Gastrocnemius medialis (tissue), 4 donors: Measurements from ENCODE around the gene TEX51. TPM values are rescaled to one million over a fixed set of nuclear protein-coding genes. Genes with fewer than 3 reads are reported as not detected.

Experiments used
- ATAC-seq, 2 donors: fragments of 150-250 bp; one replicate each; pipeline ENCODE4 v1.9.1; 2016
- DNase-seq, 2 donors: peaks; one replicate each; pipeline ENCODE4 v3.0.0-alpha.2; 2019
- H3K27ac ChIP-seq, 4 donors: fragments of 200-600 bp; sonication (generic); 1 replicate in 1 of 4; 2 replicates in 3 of 4; pipeline ENCODE4 v1.5.1; 2016 to 2018; ENCODE audit warnings: mild to moderate bottlenecking in 2 of 4, moderate library complexity in 1 of 4
- H3K27me3 ChIP-seq, 3 donors: fragments of 200-600 bp; sonication (generic) in 2 of 3; 1 replicate in 1 of 3; 2 replicates in 2 of 3; pipeline versions ENCODE4 v1.5.1 to v1.6.0; 2016 to 2019; ENCODE audit warnings: mild to moderate bottlenecking in 1 of 3, moderate library complexity in 1 of 3
- H3K36me3 ChIP-seq, 2 donors: fragments of 200-600 bp; sonication (generic) in 1 of 2; one replicate each; pipeline ENCODE4 v1.5.1; 2017 to 2018
- H3K4me1 ChIP-seq, 2 donors: fragments of 200-600 bp; sonication (generic) in 1 of 2; one replicate each; pipeline ENCODE4 v1.5.1; 2016 to 2017; ENCODE audit warnings: mild to moderate bottlenecking in 2 of 2
- H3K4me3 ChIP-seq, 4 donors: fragments of 200-600 bp; sonication (generic) in 3 of 4; 1 replicate in 1 of 4; 2 replicates in 3 of 4; pipeline ENCODE4 v1.5.1; 2016 to 2019; ENCODE audit warnings: mild to moderate bottlenecking in 2 of 4
- H3K9me3 ChIP-seq, 3 donors: fragments of 200-600 bp; sonication (generic) in 2 of 3; 1 replicate in 1 of 3; 2 replicates in 2 of 3; pipeline ENCODE4 v1.5.1; 2016 to 2019
- CTCF ChIP-seq, 5 experiments: fragments of 450-650 bp in 3 of 5; fragments of 200-600 bp in 2 of 5; sonication (generic) in 2 of 5; IDR thresholded peaks in 4 of 5; conservative IDR thresholded peaks in 1 of 5; 1 replicate in 4 of 5; 2 replicates in 1 of 5; pipeline ENCODE4 v1.5.1; 2016 to 2019; ENCODE audit warnings: antibody characterized with exemption in 5 of 5, mild to moderate bottlenecking in 3 of 5, moderate library complexity in 3 of 5
- POLR2A ChIP-seq, 2 donors: fragments of 450-650 bp; IDR thresholded peaks; one replicate each; pipeline ENCODE4 v1.6.1; 2017; ENCODE audit warnings: antibody characterized with exemption in 2 of 2, mild to moderate bottlenecking in 2 of 2, moderate library complexity in 2 of 2
- in situ Hi-C, 4 donors: fragments of 200-750 bp; cut with MboI; loops; one replicate each; pipeline versions ENCODE4 v1.15.0 to v1.8.0; 2017; ENCODE audit warnings: low sequenced_read_pairs in 4 of 4
- intact Hi-C: fragments of 100-400 bp; cut with DNase I; formaldehyde crosslinking; loops from one replicate; pipeline ENCODE4 v1.15.1; 2023; ENCODE audit warnings: low total_unique reads
- total RNA-seq, 4 donors: library from RNA; depleted of rRNA; stranded (reverse); fragments of >200 nt; gene quantifications; one replicate each; pipeline versions ENCODE4 v1.1.0 to v1.2.3, GENCODE V29; 2016

Gene TEX51
- total RNA-seq, 4 donors from 2014 or later = not detected

- H3K9me3 ChIP-seq = no peaks in the 10 kb centered on the region
- intact Hi-C loops (no loop called here), in situ Hi-C loops (no loop called here)
- ATAC-seq (no peak), DNase-seq (no peak)
- no peak overlapping the region for H3K4me3 ChIP-seq
- H3K36me3 ChIP-seq = no peaks in the 10 kb centered on the region
- TF ChIP-seq CTCF (IDR thresholded peaks at IDR 0.05 in 4 of 5, conservative IDR thresholded peaks at IDR 0.05 in 1 of 5) = no peak
- TF ChIP-seq POLR2A (IDR thresholded peaks at IDR 0.05) = no peak
- no peaks in the 10 kb centered on the region for H3K27me3 ChIP-seq
- H3K27ac ChIP-seq = no peak overlapping the region
- no peaks in the 10 kb centered on the region for H3K4me1 ChIP-seq
Observed at GRCh38 chr2:126894585-126895182, 4.0 kb upstream of the TEX51 start.

GRCh38 chr2:126895336-126895735 is 3.4 kb upstream of the TEX51 start:
- no peak overlapping the region for H3K4me3 ChIP-seq
- no peaks in the 10 kb centered on the region for H3K27me3 ChIP-seq
- H3K9me3 ChIP-seq = no peaks in the 10 kb centered on the region
- H3K4me1 ChIP-seq = no peaks in the 10 kb centered on the region
- DNase-seq (no peak), ATAC-seq (no peak)
- no peak overlapping the region for H3K27ac ChIP-seq
- intact Hi-C loops = no loop called here
- H3K36me3 ChIP-seq = no peaks in the 10 kb centered on the region
- TF ChIP-seq POLR2A (IDR thresholded peaks at IDR 0.05) = no peak
- TF ChIP-seq CTCF (IDR thresholded peaks at IDR 0.05 in 4 of 5, conservative IDR thresholded peaks at IDR 0.05 in 1 of 5) = no peak
- in situ Hi-C loops = no loop called here

GRCh38 chr2:126896471-126896870 is 2.2 kb upstream of the TEX51 start:
- no peak for DNase-seq
- TF ChIP-seq POLR2A (IDR thresholded peaks at IDR 0.05) = no peak
- ATAC-seq = no peak
- Histone ChIP-seq H3K9me3 (no peaks in the 10 kb centered on the region), H3K27me3 (no peaks in the 10 kb centered on the region), H3K4me3 (no peak overlapping the region), H3K27ac (no peak overlapping the region), H3K36me3 (no peaks in the 10 kb centered on the region), H3K4me1 (no peaks in the 10 kb centered on the region)
- intact Hi-C loops (no loop called here), in situ Hi-C loops (no loop called here)

DNA sequence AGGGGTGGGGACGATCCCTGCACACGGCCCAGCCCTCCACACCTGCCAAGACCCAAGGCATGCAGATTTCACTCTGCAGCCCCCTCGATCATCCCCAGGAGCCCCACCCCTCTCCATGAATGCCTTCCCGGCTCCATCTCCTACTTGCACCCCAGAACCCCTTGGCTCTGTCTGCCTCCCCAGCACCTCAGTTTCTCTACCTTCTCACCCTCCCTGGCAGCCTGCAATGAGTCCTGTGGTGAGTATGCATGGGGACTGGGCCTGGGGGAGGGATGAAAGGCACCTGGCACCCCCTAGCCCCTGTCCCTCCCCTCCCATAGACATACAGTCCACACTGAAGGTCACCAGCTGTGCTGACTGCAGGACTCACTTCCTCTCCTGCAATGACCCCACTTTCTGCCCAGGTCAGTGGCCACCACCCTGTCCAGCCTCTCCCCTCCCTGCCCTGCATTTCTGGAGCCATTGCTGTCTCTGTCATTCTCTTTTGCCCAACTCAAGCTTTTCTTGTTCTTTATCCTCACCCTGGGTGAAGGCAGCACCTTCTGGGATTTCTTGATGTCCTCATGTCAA is 1.0 kb downstream of the TEX51 start:
- DNase-seq = no peak
- H3K4me3 ChIP-seq = no peak overlapping the region
- no peak for ATAC-seq
- TF ChIP-seq POLR2A (IDR thresholded peaks at IDR 0.05) (no peak), CTCF (IDR thresholded peaks at IDR 0.05 in 4 of 5, conservative IDR thresholded peaks at IDR 0.05 in 1 of 5) (no peak)
- no peaks in the 10 kb centered on the region for H3K4me1 ChIP-seq
- H3K36me3 ChIP-seq = no peaks in the 10 kb centered on the region
- H3K9me3 ChIP-seq = peaks cover 0 to 3% (median 0%) of the 10 kb centered on the region in 3 donors
- H3K27ac ChIP-seq = no peak overlapping the region
- intact Hi-C loops = no loop called here
- no peaks in the 10 kb centered on the region for H3K27me3 ChIP-seq
- in situ Hi-C loops = no loop called here

DNA sequence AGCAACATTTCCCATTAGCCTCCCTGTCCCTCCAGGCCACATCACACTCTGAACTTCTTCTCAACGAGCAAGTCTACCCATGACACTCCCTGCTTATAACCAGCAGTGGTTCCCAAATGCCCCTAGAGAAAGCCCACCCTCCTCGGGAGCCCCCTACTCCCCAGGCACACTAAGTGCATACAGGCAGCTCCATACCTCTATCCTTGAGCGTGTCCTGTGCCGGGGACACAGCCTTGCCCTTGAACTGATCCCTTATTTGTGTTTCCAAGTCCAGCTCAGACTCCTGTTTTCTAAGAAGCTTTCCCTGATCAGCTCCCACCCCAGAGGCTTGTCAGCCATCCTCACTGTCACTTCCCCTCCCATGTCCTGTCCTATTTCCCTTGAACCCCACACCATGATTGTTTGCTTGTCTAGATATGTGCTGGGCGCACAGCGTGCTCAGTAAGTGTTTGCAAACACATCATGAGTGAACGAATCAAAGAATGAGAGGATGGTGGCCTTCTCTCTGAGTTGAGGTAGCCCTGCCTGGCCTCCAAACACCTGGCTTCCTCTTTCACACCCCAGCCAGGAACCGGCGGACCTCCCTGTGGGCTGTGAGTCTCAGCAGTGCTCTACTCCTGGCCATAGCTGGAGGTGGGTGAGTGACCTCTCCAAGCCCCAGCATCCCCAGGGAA is 2.1 kb downstream of the TEX51 start:
- Histone ChIP-seq H3K27me3 (no peaks in the 10 kb centered on the region), H3K4me1 (no peaks in the 10 kb centered on the region), H3K4me3 (no peak overlapping the region), H3K9me3 (peaks cover 0 to 3% (median 0%) of the 10 kb centered on the region in 3 donors), H3K27ac (no peak overlapping the region), H3K36me3 (no peaks in the 10 kb centered on the region)
- ATAC-seq (no peak), DNase-seq (no peak)
- no peak for TF ChIP-seq POLR2A (IDR thresholded peaks at IDR 0.05)
- no peak for TF ChIP-seq CTCF (IDR thresholded peaks at IDR 0.05 in 4 of 5, conservative IDR thresholded peaks at IDR 0.05 in 1 of 5)
- in situ Hi-C loops = no loop called here
- intact Hi-C loops = no loop called here
